Measurements from ENCODE around the gene TTLL9. TPM values are rescaled to one million over a fixed set of nuclear protein-coding genes. Genes with fewer than 3 reads are reported as not detected.

Gene TTLL9
- total and polyA plus RNA-seq, 10 of the 15 experiments (the other 5 are each of a cell fraction or from before 2014, with no cell fraction given), result 0.03 to 0.77 (median 0.11) TPM; not detected in 2

DNA sequence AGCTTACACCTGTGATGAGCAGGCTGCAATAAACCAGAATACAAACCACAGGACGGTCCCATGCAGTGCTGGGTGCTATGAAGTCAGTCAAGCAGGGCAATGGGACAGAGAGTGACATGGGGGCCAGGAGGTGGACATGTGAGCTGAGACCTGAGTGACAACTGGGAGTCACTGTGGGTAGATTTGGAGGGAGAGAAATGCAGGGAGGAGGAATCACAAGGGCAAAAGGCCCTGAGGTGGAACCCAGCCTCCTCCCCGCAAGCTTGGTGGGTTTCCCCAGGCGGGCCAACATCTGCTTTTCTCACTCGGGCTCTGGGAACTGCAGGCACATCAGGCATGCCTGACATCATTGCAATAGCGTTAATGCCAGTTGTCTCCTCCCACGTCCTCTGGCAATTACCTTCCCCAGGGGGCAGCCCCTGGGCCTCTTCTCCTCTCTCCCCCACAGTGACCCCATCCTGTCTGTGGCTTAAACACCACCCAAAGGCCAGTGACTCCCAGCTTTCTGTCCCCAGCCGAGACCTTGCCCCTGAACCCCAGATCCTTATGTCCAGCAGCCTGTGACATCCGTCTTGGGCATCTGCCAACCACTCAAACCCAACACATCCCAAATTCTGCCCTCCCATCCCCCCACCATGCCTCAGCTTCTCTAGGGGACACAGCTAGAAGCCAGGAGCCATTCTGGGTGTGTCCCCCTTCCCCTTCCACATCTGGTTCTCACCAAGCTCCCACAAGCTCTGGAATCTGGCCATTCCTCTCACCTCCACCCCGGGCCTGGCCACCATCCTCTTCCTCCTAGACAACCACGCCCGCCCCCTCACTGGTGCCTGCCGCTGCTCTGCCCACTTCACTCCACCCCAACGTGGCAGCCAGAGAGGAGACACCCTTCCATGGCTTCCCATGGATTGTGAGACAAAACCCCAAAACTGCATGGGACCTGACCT lies 53.2 kb downstream of the TTLL9 start:
- ChIA-PET RAD21 (ENCODE audit: unreplicated experiment) (interaction anchor here (1.0 to 3.0 kb wide), 10 partner anchors 9 to 142 kb away, joined by 3 to 12 read pairs (median 4); partner anchors contain the start of gene PDRG1), POLR2A (interaction anchor here (0.6 to 1.8 kb wide), 12 partner anchors 10 to 372 kb away, joined by 3 to 6 read pairs (median 3); partner anchors contain the start of genes DUSP15 and TTLL9), SMC1A (ENCODE audit: uncharacterized antibody, unreplicated experiment) (interaction anchor here (0.6 to 3.7 kb wide), 10 partner anchors 28 to 238 kb away, joined by 3 to 26 read pairs (median 4); partner anchors contain the start of genes DUSP15, PDRG1 and TTLL9), CTCF (interaction anchor here (0.9 to 2.4 kb wide), 7 partner anchors 20 to 167 kb away, joined by 3 to 13 read pairs (median 4); partner anchors contain the start of gene PDRG1)
- no peaks in the 10 kb centered on the region for H3K36me3 ChIP-seq (ENCODE audit: control insufficient read depth in 2 of 2, insufficient read depth in 2 of 2, low read length in 1 of 2)
- intact Hi-C loops (cut with micrococcal nuclease; ENCODE audit: unreplicated experiment), result no loop called here
- BruUV-seq (replicated peaks), result no TSS peak
- peak overlapping the region; percentile 50 for H2AFZ ChIP-seq (ENCODE audit: control insufficient read depth, low read depth, low read length)
- WGBS (ENCODE audit: insufficient coverage, insufficient replicate concordance, low lambda C conversion rate, missing lambda C conversion rate), result 5% methylated on average over 13 of the region's 13 CpGs
- peaks cover 11% of the 10 kb centered on the region for H3K4me1 ChIP-seq (ENCODE audit: control insufficient read depth, insufficient read depth, low read length)
- no peaks in the 10 kb centered on the region for H3K9me3 ChIP-seq (replicated peaks; ENCODE audit: control insufficient read depth, insufficient read depth, low read length)
- DNase-seq (ENCODE audit: low read depth, low spot score) (peak; percentile 47), ATAC-seq (peak; percentile 92), FAIRE-seq (peak; percentile 84)
- H3K9ac ChIP-seq (ENCODE audit: control insufficient read depth, insufficient read depth, low read length), result no peak overlapping the region
- H3K4me2 ChIP-seq (ENCODE audit: control insufficient read depth, insufficient read depth), result peak overlapping the region; percentile 2
- no peak overlapping the region for H3K4me3 ChIP-seq
- in situ Hi-C loops (cut with MboI), result no loop called here
- no peak overlapping the region for H3K27ac ChIP-seq (ENCODE audit: control insufficient read depth, insufficient read depth)
- H4K20me1 ChIP-seq (ENCODE audit: control insufficient read depth, insufficient read depth), result no peaks in the 10 kb centered on the region
- no peaks in the 10 kb centered on the region for H3K27me3 ChIP-seq (replicated peaks in 1 of 2; ENCODE audit: control insufficient read depth in 2 of 2, insufficient read depth in 2 of 2, low read length in 1 of 2)
- no peaks in the 10 kb centered on the region for H3K79me2 ChIP-seq (ENCODE audit: control insufficient read depth, insufficient read depth, low read length)
- TF ChIP-seq FOXK2 (IDR thresholded peaks at IDR 0.05) (peak; percentile 59; the same call in 1 of the 2 replicates), SIN3A (IDR thresholded peaks at IDR 0.05; ENCODE audit: low read depth, low read length) (no peak), EGR1 (IDR thresholded peaks at IDR 0.05; ENCODE audit: borderline replicate concordance in 1 of 2, low read depth in 2 of 2, low read length in 2 of 2) (peak in 1 of 2 experiments; percentile 82; a peak in 2 of 3 replicates), CBFB (IDR thresholded peaks at IDR 0.05; ENCODE audit: low read depth) (no peak), KLF5 (IDR thresholded peaks at IDR 0.05; ENCODE audit: partially characterized antibody) (no peak), ATF2 (IDR thresholded peaks at IDR 0.05; ENCODE audit: low read length) (no peak), SREBF1 (IDR thresholded peaks at IDR 0.05; ENCODE audit: low read length) (peak; percentile 40; the same call in 1 of the 2 replicates), SIX5 (IDR thresholded peaks at IDR 0.05; ENCODE audit: low read depth, low read length, severe bottlenecking) (no peak), CREB1 (IDR thresholded peaks at IDR 0.05; ENCODE audit: low read depth) (0 out of 2 replicates have a peak, but pooled peaks have one; percentile 11), RELA (IDR thresholded peaks at IDR 0.05; ENCODE audit: borderline replicate concordance, partially characterized antibody) (peak; percentile 64), IKZF1 (conservative IDR thresholded peaks at IDR 0.05) (peak; percentile 95), YY1 (IDR thresholded peaks at IDR 0.05; ENCODE audit: low read depth, low read length) (no peak), EP300 (IDR thresholded peaks at IDR 0.05; ENCODE audit: borderline replicate concordance in 1 of 2, control insufficient read depth in 1 of 2, low read depth in 2 of 2, low read length in 2 of 2) (peak in 1 of 2 experiments; percentile 72; a peak in 2 of 4 replicates), EED (IDR thresholded peaks at IDR 0.05; ENCODE audit: low read depth) (peak; percentile 83), NR2C2 (IDR thresholded peaks at IDR 0.05; ENCODE audit: borderline replicate concordance, control insufficient read depth, insufficient read length, low read depth) (no peak), GATAD2B (conservative IDR thresholded peaks at IDR 0.05; ENCODE audit: low read depth) (peak; percentile 91), USF1 (IDR thresholded peaks at IDR 0.05; ENCODE audit: borderline replicate concordance, extremely low read length, insufficient read depth, low read depth, low read length) (no peak), LARP7 (IDR thresholded peaks at IDR 0.05) (0 out of 2 replicates have a peak, but pooled peaks have one; percentile 3), KDM1A (IDR thresholded peaks at IDR 0.05; ENCODE audit: borderline replicate concordance) (no peak), HDGF (IDR thresholded peaks at IDR 0.05) (peak; percentile 70; the same call in 1 of the 2 replicates), RFX5 (IDR thresholded peaks at IDR 0.05; ENCODE audit: low read depth, low read length) (peak; percentile 25; the same call in 1 of the 2 replicates), BMI1 (IDR thresholded peaks at IDR 0.05; ENCODE audit: borderline replicate concordance) (peak; percentile 29; the same call in 1 of the 2 replicates)
